Loucy (cell line): ENCODE data around the gene ASCC1.

Experiments
- H2AFZ ChIP-seq: fragments of 200-600 bp; sonication (generic); 2 replicates; pipeline ENCODE4 v1.6.0; 2016; ENCODE audit warnings: antibody characterized with exemption, mild to moderate bottlenecking, low read length, moderate library complexity
- H3F3A ChIP-seq: fragments of 200-600 bp; 2 replicates; pipeline ENCODE4 v1.6.0; 2016; ENCODE audit warnings: antibody characterized with exemption, low read depth, mild to moderate bottlenecking
- H3K27me3 ChIP-seq: fragments of 200-600 bp; sonication (generic); 2 replicates; pipeline ENCODE4 v1.6.1; 2014; ENCODE audit warnings: low read length, mild to moderate bottlenecking; ENCODE audit not compliant: insufficient read depth, poor library complexity, severe bottlenecking
- H3K36me3 ChIP-seq: fragments of 200-600 bp; sonication (generic); 2 replicates; pipeline ENCODE4 v1.6.1; 2016; ENCODE audit warnings: low read length; ENCODE audit not compliant: insufficient read depth
- H3K4me1 ChIP-seq: fragments of 200-600 bp; sonication (generic); 2 replicates; pipeline ENCODE4 v1.5.1; 2014; ENCODE audit warnings: low read length, mild to moderate bottlenecking; ENCODE audit not compliant: insufficient read depth, poor library complexity, severe bottlenecking
- H3K4me2 ChIP-seq: fragments of 200-600 bp; sonication (generic); 2 replicates; pipeline ENCODE4 v1.6.0; 2014; ENCODE audit warnings: antibody characterized with exemption, low read length, low read depth, mild to moderate bottlenecking; ENCODE audit not compliant: poor library complexity, severe bottlenecking
- H3K4me3 ChIP-seq: fragments of 200-600 bp; sonication (generic); 2 replicates; pipeline ENCODE4 v1.5.1; 2014; ENCODE audit warnings: low read length, mild to moderate bottlenecking, mixed read lengths; ENCODE audit not compliant: poor library complexity, severe bottlenecking
- H3K79me2 ChIP-seq: fragments of 200-600 bp; sonication (generic); 2 replicates; pipeline ENCODE4 v1.6.1; 2014; ENCODE audit warnings: low read length; ENCODE audit not compliant: insufficient read depth
- H3K9ac ChIP-seq: fragments of 200-600 bp; sonication (generic); 2 replicates; pipeline ENCODE4 v1.6.0; 2014; ENCODE audit warnings: mild to moderate bottlenecking, low read depth, low read length, moderate library complexity; ENCODE audit not compliant: poor library complexity, severe bottlenecking
- H3K9me2 ChIP-seq: fragments of 200-600 bp; sonication (generic); replicated peaks from 2 replicates; pipeline ENCODE4 v1.6.1; 2016; ENCODE audit warnings: low read depth, low read length, mixed read lengths
- H3K9me3 ChIP-seq: fragments of 200-600 bp; sonication (generic); 2 replicates; pipeline ENCODE4 v1.6.1; 2014; ENCODE audit warnings: mild to moderate bottlenecking, antibody characterized with exemption, low read length, low read depth; ENCODE audit not compliant: insufficient read depth
- H4K20me1 ChIP-seq: fragments of 200-600 bp; sonication (generic); 2 replicates; pipeline ENCODE4 v1.6.0; 2014; ENCODE audit warnings: antibody characterized with exemption, low read length, mild to moderate bottlenecking; ENCODE audit not compliant: insufficient read depth, poor library complexity, severe bottlenecking
- EZH2phosphoT487 ChIP-seq: fragments of 200-600 bp; IDR thresholded peaks from 2 replicates; pipeline ENCODE4 v1.6.1; 2018; ENCODE audit warnings: antibody characterized with exemption, mild to moderate bottlenecking, moderate library complexity, borderline replicate concordance
- TF ChIP-seq, protein P1 (sequence below): fragments of 200-600 bp; sonication (generic); conservative IDR thresholded peaks from 2 replicates; pipeline ENCODE4 v1.5.1; 2014; ENCODE audit warnings: mild to moderate bottlenecking, antibody characterized with exemption, low read length

ASCC1 gene

DNA sequence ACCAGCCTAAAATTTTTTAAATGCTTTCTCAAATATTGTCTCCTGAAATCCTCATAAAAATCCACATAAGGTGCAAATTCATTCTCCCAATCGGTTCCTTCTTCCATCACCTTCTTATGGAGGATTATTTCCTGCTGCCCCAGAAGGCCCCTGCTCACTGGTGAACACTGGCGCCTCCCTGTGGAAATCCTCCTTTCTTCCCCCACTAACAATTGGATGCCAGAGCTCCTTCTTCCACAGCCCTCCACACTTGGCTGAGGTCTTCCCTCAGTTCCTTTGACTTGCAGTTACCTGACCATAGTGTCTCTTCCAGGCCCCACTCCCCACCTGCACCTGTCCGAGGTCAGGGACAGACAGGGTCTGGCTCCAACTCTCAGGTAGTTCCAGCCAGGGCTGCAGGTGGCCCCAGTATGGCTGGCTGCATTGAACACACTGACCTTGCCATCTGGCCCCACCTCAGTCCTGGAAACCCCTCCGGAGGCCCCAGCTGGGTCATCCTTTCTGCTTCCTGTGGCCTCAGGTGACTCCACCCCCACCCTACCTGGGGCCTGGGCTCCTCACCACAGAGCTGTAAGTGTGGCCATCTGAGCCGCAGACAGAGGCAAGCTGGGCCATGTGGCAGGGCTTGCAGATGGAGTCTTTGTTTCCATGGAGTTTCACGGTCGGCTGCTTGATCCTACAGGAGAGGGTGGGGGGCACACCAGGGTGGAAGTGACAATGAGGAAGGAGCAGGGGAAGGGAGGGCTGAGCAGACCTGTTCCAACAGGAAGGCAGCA, 146.1 kb downstream of the ASCC1 start:
- peaks cover 14% of the 10 kb centered on the region; the same call in 1 of the 2 replicates for H3K36me3 ChIP-seq
- no peaks in the 10 kb centered on the region for H3K9me3 ChIP-seq
- H3K4me1 ChIP-seq = peaks cover 61% of the 10 kb centered on the region
- no peaks in the 10 kb centered on the region for H3F3A ChIP-seq
- peak overlapping the region; percentile 87 for H3K9ac ChIP-seq
- H4K20me1 ChIP-seq = peaks cover 3% of the 10 kb centered on the region
- H2AFZ ChIP-seq = peak overlapping the region; percentile 56
- no peaks in the 10 kb centered on the region for H3K9me2 ChIP-seq
- TF ChIP-seq EZH2phosphoT487 = no peak
- TF ChIP-seq, protein P1, sequence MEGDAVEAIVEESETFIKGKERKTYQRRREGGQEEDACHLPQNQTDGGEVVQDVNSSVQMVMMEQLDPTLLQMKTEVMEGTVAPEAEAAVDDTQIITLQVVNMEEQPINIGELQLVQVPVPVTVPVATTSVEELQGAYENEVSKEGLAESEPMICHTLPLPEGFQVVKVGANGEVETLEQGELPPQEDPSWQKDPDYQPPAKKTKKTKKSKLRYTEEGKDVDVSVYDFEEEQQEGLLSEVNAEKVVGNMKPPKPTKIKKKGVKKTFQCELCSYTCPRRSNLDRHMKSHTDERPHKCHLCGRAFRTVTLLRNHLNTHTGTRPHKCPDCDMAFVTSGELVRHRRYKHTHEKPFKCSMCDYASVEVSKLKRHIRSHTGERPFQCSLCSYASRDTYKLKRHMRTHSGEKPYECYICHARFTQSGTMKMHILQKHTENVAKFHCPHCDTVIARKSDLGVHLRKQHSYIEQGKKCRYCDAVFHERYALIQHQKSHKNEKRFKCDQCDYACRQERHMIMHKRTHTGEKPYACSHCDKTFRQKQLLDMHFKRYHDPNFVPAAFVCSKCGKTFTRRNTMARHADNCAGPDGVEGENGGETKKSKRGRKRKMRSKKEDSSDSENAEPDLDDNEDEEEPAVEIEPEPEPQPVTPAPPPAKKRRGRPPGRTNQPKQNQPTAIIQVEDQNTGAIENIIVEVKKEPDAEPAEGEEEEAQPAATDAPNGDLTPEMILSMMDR = peak; percentile 79
- peak overlapping the region; percentile 82 for H3K4me3 ChIP-seq
- no peaks in the 10 kb centered on the region for H3K27me3 ChIP-seq
- H3K79me2 ChIP-seq = peaks cover 35% of the 10 kb centered on the region
- H3K4me2 ChIP-seq = peak overlapping the region; percentile 90

DNA sequence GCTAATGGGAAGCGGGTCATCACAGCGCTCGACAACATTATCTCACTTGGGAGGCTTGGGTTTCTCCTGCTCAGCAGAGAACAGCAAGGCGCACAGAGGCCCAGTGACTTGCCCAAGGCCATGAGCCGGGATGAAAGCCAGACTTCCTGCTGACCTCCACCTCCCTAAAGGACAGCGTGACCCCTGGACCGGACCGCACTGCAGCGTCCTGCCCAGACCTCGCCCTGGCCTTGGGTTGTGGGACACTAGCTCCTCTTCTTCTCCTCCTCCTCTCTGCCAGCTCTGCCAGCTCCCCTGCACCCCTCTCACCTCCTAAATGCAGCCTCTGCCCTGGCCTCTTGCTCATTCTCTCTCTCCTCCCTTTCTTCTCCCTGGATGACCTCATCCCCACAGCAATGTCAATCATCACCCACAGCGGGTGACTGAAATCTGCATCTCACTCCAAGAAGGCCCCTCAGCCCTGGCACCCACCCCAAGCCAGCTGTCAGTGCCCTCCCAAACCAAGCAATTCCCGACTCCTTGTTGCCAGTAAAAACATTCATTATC, 147.1 kb downstream of the ASCC1 start:
- Histone ChIP-seq H3K4me3 (peak overlapping the region; percentile 82), H3K36me3 (peaks cover 14% of the 10 kb centered on the region; the same call in 1 of the 2 replicates), H3K4me1 (peaks cover 51% of the 10 kb centered on the region)

DNA sequence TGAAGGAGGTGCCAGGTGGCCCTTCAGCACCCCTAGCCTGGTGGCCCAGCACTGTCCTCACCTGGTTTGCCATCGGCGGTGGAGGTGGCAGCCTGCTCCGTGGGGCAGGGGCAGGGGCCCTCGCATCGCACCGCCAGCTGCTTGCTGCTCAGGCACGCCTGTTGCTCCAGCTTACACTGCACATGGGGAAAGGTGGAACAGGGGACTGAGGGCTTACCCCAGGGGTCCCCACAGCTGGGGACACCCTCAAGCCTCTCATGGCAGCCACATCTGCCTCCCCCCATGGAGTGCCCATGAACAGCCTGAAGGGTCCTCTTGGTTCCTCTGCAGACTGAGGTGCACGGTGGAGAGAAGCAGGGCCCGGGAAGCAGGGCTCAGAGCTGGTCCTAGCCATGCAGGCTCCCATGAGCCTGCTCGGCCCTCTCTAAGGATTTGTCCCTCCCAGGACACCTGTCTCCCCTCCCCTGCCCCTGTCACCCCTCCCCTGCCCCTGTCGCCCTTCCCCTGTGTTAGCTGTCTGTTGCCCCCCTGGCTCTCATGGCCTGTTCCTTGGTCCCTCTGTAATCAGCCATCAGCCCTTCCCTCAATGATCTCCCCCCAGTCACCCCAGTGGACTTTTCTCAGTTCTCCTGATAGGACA, 147.8 kb downstream of the ASCC1 start:
- TF ChIP-seq, protein P1 = no peak
- TF ChIP-seq EZH2phosphoT487 = no peak

More for the DNA sequence above, 147.1 kb downstream of the ASCC1 start:
- H3K4me2 ChIP-seq = peak overlapping the region; percentile 90
- no peaks in the 10 kb centered on the region for H3K9me2 ChIP-seq
- H3K9me3 ChIP-seq = no peaks in the 10 kb centered on the region
- H3F3A ChIP-seq = no peaks in the 10 kb centered on the region
- peaks cover 35% of the 10 kb centered on the region for H3K79me2 ChIP-seq
- no peaks in the 10 kb centered on the region for H3K27me3 ChIP-seq
- no peak overlapping the region for H2AFZ ChIP-seq
- peaks cover 3% of the 10 kb centered on the region for H4K20me1 ChIP-seq
- TF ChIP-seq, protein P1 = no peak
- TF ChIP-seq EZH2phosphoT487 = no peak
- H3K9ac ChIP-seq = peak overlapping the region; percentile 87

More for the DNA sequence above, 147.8 kb downstream of the ASCC1 start:
- no peak overlapping the region for H2AFZ ChIP-seq
- no peaks in the 10 kb centered on the region for H3F3A ChIP-seq
- H3K4me3 ChIP-seq = peak overlapping the region; percentile 82
- no peaks in the 10 kb centered on the region for H3K27me3 ChIP-seq
- peaks cover 44% of the 10 kb centered on the region for H3K4me1 ChIP-seq
- peak overlapping the region; percentile 87 for H3K9ac ChIP-seq
- peaks cover 35% of the 10 kb centered on the region for H3K79me2 ChIP-seq
- no peaks in the 10 kb centered on the region for H3K9me3 ChIP-seq
- no peaks in the 10 kb centered on the region for H3K9me2 ChIP-seq
- peak overlapping the region; percentile 90 for H3K4me2 ChIP-seq
- H4K20me1 ChIP-seq = peaks cover 3% of the 10 kb centered on the region
- peaks cover 14% of the 10 kb centered on the region; the same call in 1 of the 2 replicates for H3K36me3 ChIP-seq
